Measurements from ENCODE around the gene GFRA4. TPM values are rescaled to one million over a fixed set of nuclear protein-coding genes. Genes with fewer than 3 reads are reported as not detected.

GFRA4 gene
- polyA plus RNA-seq, 2 of the 4 experiments (the other 2 are of a cell fraction), result not detected

GRCh38 chr20:3647473-3647872 lies 15.7 kb downstream of the GFRA4 start:
- ChIA-PET CTCF (interaction anchor here (1.0 to 1.9 kb wide), 3 partner anchors 11 to 15 kb away, joined by 3 to 7 read pairs (median 4); partner anchors contain the start of gene GFRA4), POLR2A (interaction anchor here (1.1 kb wide), 1 partner anchor 71 kb away, joined by 4 read pairs; no protein-coding TSS in a partner anchor)
- ATAC-seq, result no peak

GRCh38 chr20:3646651-3647050 lies 16.5 kb downstream of the GFRA4 start:
- no peaks in the 10 kb centered on the region for H3K4me1 ChIP-seq
- no peak; a peak in 1 of 6 replicates for ATAC-seq
- ChIA-PET CTCF (interaction anchor here (1.0 to 1.3 kb wide), 2 partner anchors 10 to 64 kb away, joined by 4 to 6 read pairs; no protein-coding TSS in a partner anchor), POLR2A (no interaction called here)
- H3K4me3 ChIP-seq, result no peak overlapping the region
- H3K27ac ChIP-seq, result no peak overlapping the region
- H3K4me2 ChIP-seq, result no peak overlapping the region
- FAIRE-seq, result no peak
- DNase-seq (ENCODE audit: low read depth in 1 of 2, low spot score in 1 of 2), result no peak
- no peaks in the 10 kb centered on the region for H3K9me3 ChIP-seq
- TF ChIP-seq BCL3 (IDR thresholded peaks at IDR 0.05) (no peak), CHD2 (IDR thresholded peaks at IDR 0.05; ENCODE audit: low read length, partially characterized antibody) (no peak), RARB (CRISPR knock-in tag; IDR thresholded peaks at IDR 0.05) (no peak), BHLHE40 (IDR thresholded peaks at IDR 0.05; ENCODE audit: low read depth, low read length) (no peak), SREBF2 (IDR thresholded peaks at IDR 0.05) (no peak), KDM1A (IDR thresholded peaks at IDR 0.05; ENCODE audit: low read depth) (no peak), TP53 (CRISPR knock-in tag; IDR thresholded peaks at IDR 0.05) (no peak), SMC3 (IDR thresholded peaks at IDR 0.05) (no peak), CBX2 (IDR thresholded peaks at IDR 0.05; ENCODE audit: borderline replicate concordance, low read depth) (no peak), RFX5 (IDR thresholded peaks at IDR 0.05) (no peak), TFCP2L1 (CRISPR knock-in tag; IDR thresholded peaks at IDR 0.05) (no peak), RCOR1 (IDR thresholded peaks at IDR 0.05; ENCODE audit: low read depth, low read length) (no peak), CTCF (IDR thresholded peaks at IDR 0.05) (no peak), POLR2A (IDR thresholded peaks at IDR 0.05; ENCODE audit: low read length) (no peak), HES2 (IDR thresholded peaks at IDR 0.05) (no peak), RNF2 (IDR thresholded peaks at IDR 0.05; ENCODE audit: borderline replicate concordance, low read depth) (no peak), ZC3H11A (IDR thresholded peaks at IDR 0.05) (no peak), USF2 (IDR thresholded peaks at IDR 0.05) (no peak), GATA3 (IDR thresholded peaks at IDR 0.05; ENCODE audit: borderline replicate concordance) (no peak)
- WGBS (ENCODE audit: missing lambda C conversion rate), result 92% methylated on average over 13 of the region's 13 CpGs

More at GRCh38 chr20:3647473-3647872, 15.7 kb downstream of the GFRA4 start:
- no peak overlapping the region for H3K4me3 ChIP-seq
- TF ChIP-seq RNF2 (IDR thresholded peaks at IDR 0.05; ENCODE audit: borderline replicate concordance, low read depth), result no peak
- no peak for TF ChIP-seq SMC3 (IDR thresholded peaks at IDR 0.05)
- no peak for TF ChIP-seq NFE2L2 (conservative IDR thresholded peaks at IDR 0.05; ENCODE audit: low read length)
- TF ChIP-seq ZNF302 (CRISPR knock-in tag; IDR thresholded peaks at IDR 0.05), result no peak
- no peak for TF ChIP-seq HEYL (CRISPR knock-in tag; IDR thresholded peaks at IDR 0.05)
- no peak for TF ChIP-seq PHF8 (IDR thresholded peaks at IDR 0.05; ENCODE audit: borderline replicate concordance, low read depth)
- TF ChIP-seq TFCP2L1 (CRISPR knock-in tag; IDR thresholded peaks at IDR 0.05), result no peak
- TF ChIP-seq MAX (IDR thresholded peaks at IDR 0.05), result no peak
- TF ChIP-seq ELK1 (IDR thresholded peaks at IDR 0.05; ENCODE audit: low read depth, low read length), result no peak
- TF ChIP-seq ZFP36 (IDR thresholded peaks at IDR 0.05; ENCODE audit: borderline replicate concordance, partially characterized antibody), result no peak
- TF ChIP-seq FOXS1 (CRISPR knock-in tag; IDR thresholded peaks at IDR 0.05), result no peak
- no peak for TF ChIP-seq GATA3 (IDR thresholded peaks at IDR 0.05; ENCODE audit: borderline replicate concordance)
- no peak for TF ChIP-seq CHD2 (IDR thresholded peaks at IDR 0.05; ENCODE audit: low read length, partially characterized antibody)
- TF ChIP-seq HOXA7 (CRISPR knock-in tag; IDR thresholded peaks at IDR 0.05), result no peak
- TF ChIP-seq FOSL2 (IDR thresholded peaks at IDR 0.05), result no peak
- no peak for TF ChIP-seq FOSL2 (CRISPR knock-in tag; IDR thresholded peaks at IDR 0.05)
- TF ChIP-seq JUNB (IDR thresholded peaks at IDR 0.05), result no peak
- no peak for TF ChIP-seq POLR2AphosphoS2 (conservative IDR thresholded peaks at IDR 0.05; ENCODE audit: low read length)
- TF ChIP-seq CTCF (IDR thresholded peaks at IDR 0.05), result no peak
- no peak overlapping the region for H3K27ac ChIP-seq
- FAIRE-seq, result no peak
- H3K9me3 ChIP-seq, result no peaks in the 10 kb centered on the region
- no peak overlapping the region for H3K4me2 ChIP-seq
- no peaks in the 10 kb centered on the region for H3K4me1 ChIP-seq
- DNase-seq (ENCODE audit: low read depth in 1 of 2, low spot score in 1 of 2), result no peak
